Measurements from ENCODE around the gene LRRFIP1.

LRRFIP1 gene

GRCh38 chr2:237616373-237616733 lies 11.0 kb upstream of the LRRFIP1 start:
- H3K27ac ChIP-seq = no peak overlapping the region
- no peak overlapping the region for H3K4me3 ChIP-seq (ENCODE audit: low read depth, low read length)
- H3K9me3 ChIP-seq (ENCODE audit: severe bottlenecking) = no peaks in the 10 kb centered on the region
- no peak for TF ChIP-seq CTCF (IDR thresholded peaks at IDR 0.05; ENCODE audit: low read depth, low read length)
- H3K27me3 ChIP-seq (ENCODE audit: insufficient read depth, low read depth, severe bottlenecking) = no peaks in the 10 kb centered on the region
- no peaks in the 10 kb centered on the region for H3K36me3 ChIP-seq
- no peak for DNase-seq

GRCh38 chr2:237616734-237617586 lies 10.4 kb upstream of the LRRFIP1 start:
- TF ChIP-seq CTCF (IDR thresholded peaks at IDR 0.05; ENCODE audit: low read depth, low read length) = no peak
- peak; percentile 53 for DNase-seq

GRCh38 chr2:237617587-237617982 lies 9.8 kb upstream of the LRRFIP1 start:
- no peak for TF ChIP-seq CTCF (IDR thresholded peaks at IDR 0.05; ENCODE audit: low read depth, low read length)
- H3K27ac ChIP-seq = no peak overlapping the region
- no peak for DNase-seq

More at GRCh38 chr2:237616734-237617586, 10.4 kb upstream of the LRRFIP1 start:
- H3K36me3 ChIP-seq = no peaks in the 10 kb centered on the region
- H3K27ac ChIP-seq = no peak overlapping the region
- H3K4me3 ChIP-seq (ENCODE audit: low read depth, low read length) = peak overlapping the region; percentile 16
- no peaks in the 10 kb centered on the region for H3K27me3 ChIP-seq (ENCODE audit: insufficient read depth, low read depth, severe bottlenecking)
- no peaks in the 10 kb centered on the region for H3K9me3 ChIP-seq (ENCODE audit: severe bottlenecking)

GRCh38 chr2:237618449-237618848 lies 8.9 kb upstream of the LRRFIP1 start:
- Histone ChIP-seq H3K4me3 (ENCODE audit: low read depth, low read length) (no peak overlapping the region), H3K27me3 (ENCODE audit: insufficient read depth, low read depth, severe bottlenecking) (no peaks in the 10 kb centered on the region), H3K36me3 (no peaks in the 10 kb centered on the region), H3K27ac (no peak overlapping the region), H3K9me3 (ENCODE audit: severe bottlenecking) (no peaks in the 10 kb centered on the region)
- no peak for TF ChIP-seq CTCF (IDR thresholded peaks at IDR 0.05; ENCODE audit: low read depth, low read length)
- DNase-seq = no peak

More at GRCh38 chr2:237617587-237617982, 9.8 kb upstream of the LRRFIP1 start:
- Histone ChIP-seq H3K9me3 (ENCODE audit: severe bottlenecking) (no peaks in the 10 kb centered on the region), H3K27me3 (ENCODE audit: insufficient read depth, low read depth, severe bottlenecking) (no peaks in the 10 kb centered on the region), H3K4me3 (ENCODE audit: low read depth, low read length) (peak overlapping the region; percentile 16), H3K36me3 (no peaks in the 10 kb centered on the region)

GRCh38 chr2:237623428-237624403 lies 3.7 kb upstream of the LRRFIP1 start:
- Histone ChIP-seq H3K27ac (no peak overlapping the region), H3K36me3 (no peaks in the 10 kb centered on the region), H3K9me3 (ENCODE audit: severe bottlenecking) (no peaks in the 10 kb centered on the region), H3K27me3 (ENCODE audit: insufficient read depth, low read depth, severe bottlenecking) (no peaks in the 10 kb centered on the region), H3K4me3 (ENCODE audit: low read depth, low read length) (no peak overlapping the region)
- no peak for TF ChIP-seq CTCF (IDR thresholded peaks at IDR 0.05; ENCODE audit: low read depth, low read length)
- no peak for DNase-seq

Data from WERI-Rb-1 (cell line).